GM23338 (cell line): ENCODE results near the gene SHISA2.

Source experiments
- CREB1 ChIP-seq: fragments of 250-450 bp; sonication (Bioruptor Pico); IDR thresholded peaks from 2 replicates; pipeline ENCODE4 v1.5.0; 2020; ENCODE audit warnings: low read depth, mild to moderate bottlenecking, moderate library complexity
- CTCF ChIP-seq, 2 experiments: fragments of 200-600 bp in 1 of 2; sonication (generic) in 1 of 2; conservative IDR thresholded peaks; 2 replicates each; pipeline versions ENCODE4 v1.5.1 to v1.6.1; 2016 to 2017; ENCODE audit warnings: antibody characterized with exemption in 2 of 2, low read depth in 2 of 2, mild to moderate bottlenecking in 2 of 2, moderate library complexity in 1 of 2
- ETS1 ChIP-seq: IDR thresholded peaks from 2 replicates; pipeline ENCODE4 v1.6.1; 2016; ENCODE audit warnings: antibody characterized with exemption
- EZH2 ChIP-seq: fragments of 200-600 bp; sonication (generic); IDR thresholded peaks from one replicate; pipeline ENCODE4 v1.8.0; 2017; ENCODE audit warnings: antibody characterized with exemption, mild to moderate bottlenecking, low read depth; ENCODE audit not compliant: unreplicated experiment
- EZH2phosphoT487 ChIP-seq: fragments of 200-600 bp; sonication (generic); IDR thresholded peaks from one replicate; pipeline ENCODE4 v1.8.1; 2018; ENCODE audit warnings: antibody characterized with exemption; ENCODE audit not compliant: unreplicated experiment
- JUNB ChIP-seq: IDR thresholded peaks from one replicate; pipeline ENCODE4 v1.6.1; 2016; ENCODE audit warnings: antibody characterized with exemption; ENCODE audit not compliant: unreplicated experiment
- NANOG ChIP-seq: IDR thresholded peaks from 2 replicates; pipeline ENCODE4 v1.6.1; 2016; ENCODE audit warnings: antibody characterized with exemption, borderline replicate concordance
- POLR2AphosphoS5 ChIP-seq: IDR thresholded peaks from 2 replicates; pipeline ENCODE4 v1.6.1; 2016; ENCODE audit warnings: antibody characterized with exemption, low read depth
- REST ChIP-seq: IDR thresholded peaks from one replicate; pipeline ENCODE4 v1.6.1; 2018; ENCODE audit warnings: antibody characterized with exemption; ENCODE audit not compliant: unreplicated experiment
- STAT1 ChIP-seq: IDR thresholded peaks from one replicate; pipeline ENCODE4 v1.6.1; 2016; ENCODE audit warnings: antibody characterized with exemption; ENCODE audit not compliant: unreplicated experiment
- ZNF114 ChIP-seq: fragments of 250-450 bp; sonication (Bioruptor Pico); IDR thresholded peaks from 2 replicates; pipeline ENCODE4 v1.5.0; 2020; ENCODE audit warnings: mild to moderate bottlenecking, moderate library complexity
- ZNF331 ChIP-seq: fragments of 250-450 bp; sonication (Bioruptor Pico); IDR thresholded peaks from 2 replicates; pipeline ENCODE4 v1.5.0; 2020; ENCODE audit warnings: low read depth, mild to moderate bottlenecking, moderate library complexity
- ZNF462 ChIP-seq: fragments of 250-450 bp; sonication (Bioruptor Pico); IDR thresholded peaks from 2 replicates; pipeline ENCODE4 v1.5.0; 2020; ENCODE audit warnings: mild to moderate bottlenecking, moderate library complexity

DNA sequence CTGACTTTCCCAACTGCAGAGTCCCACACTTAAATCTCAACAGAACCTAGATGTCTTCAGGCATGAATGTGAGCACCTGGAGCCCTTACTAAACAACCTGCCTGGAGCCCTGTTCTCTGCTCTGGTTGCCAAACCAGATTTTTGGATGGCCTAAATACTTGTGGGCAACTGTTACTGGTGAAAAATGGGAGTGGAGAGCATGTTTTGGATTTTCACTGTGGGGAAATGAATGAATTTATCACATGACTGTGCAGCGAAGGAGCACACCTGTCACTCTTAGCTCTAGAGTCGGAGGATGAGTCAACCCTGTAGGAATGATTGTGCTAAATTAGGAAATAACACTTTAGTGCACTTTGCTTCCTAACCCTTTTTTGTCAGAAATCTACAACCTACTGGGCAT lies 30.3 kb downstream of the SHISA2 start:
- no peak for TF ChIP-seq EZH2
- TF ChIP-seq CTCF (conservative IDR thresholded peaks at IDR 0.05; ENCODE audit: low read depth in 2 of 2): no peak
- no peak for TF ChIP-seq POLR2AphosphoS5
- no peak for TF ChIP-seq EZH2phosphoT487
- no peak for TF ChIP-seq ETS1
- no peak for TF ChIP-seq JUNB
- TF ChIP-seq REST: no peak
- TF ChIP-seq ZNF331 (CRISPR knock-in tag): no peak
- no peak for TF ChIP-seq CREB1 (CRISPR knock-in tag)
- no peak for TF ChIP-seq ZNF114 (CRISPR knock-in tag)
- no peak for TF ChIP-seq STAT1
- no peak for TF ChIP-seq NANOG
- TF ChIP-seq ZNF462 (CRISPR knock-in tag): no peak
